Testis (tissue), 3 donors: Measurements from ENCODE around the gene HPCAL4. TPM values are rescaled to one million over a fixed set of nuclear protein-coding genes. Genes with fewer than 3 reads are reported as not detected.
A peak's percentile ranks its signal among the peaks of the same experiment; 100 is the strongest.

ENCODE experiments used
- DNase-seq: peaks from one replicate; pipeline ENCODE4 v3.0.0-alpha.2; 2019
- H3K27ac ChIP-seq, 2 donors: fragments of 200-600 bp; sonication (generic); one replicate each; pipeline ENCODE4 v1.5.1; 2019
- H3K27me3 ChIP-seq: fragments of 200-600 bp; sonication (generic); one replicate; pipeline ENCODE4 v1.5.1; 2019
- H3K36me3 ChIP-seq: fragments of 200-600 bp; sonication (generic); one replicate; pipeline ENCODE4 v1.5.1; 2017; ENCODE audit warnings: low read depth; ENCODE audit errors: missing control alignments
- H3K4me1 ChIP-seq: fragments of 200-600 bp; sonication (generic); one replicate; pipeline ENCODE4 v1.5.1; 2019
- H3K4me3 ChIP-seq, 2 donors: fragments of 200-600 bp; sonication (generic); one replicate each; pipeline ENCODE4 v1.5.1; 2017 to 2019
- H3K9me3 ChIP-seq: fragments of 200-600 bp; sonication (generic); one replicate; pipeline ENCODE4 v1.5.1; 2017
- POLR2A ChIP-seq: fragments of 450-650 bp; IDR thresholded peaks from one replicate; pipeline ENCODE4 v1.6.1; 2017; ENCODE audit warnings: antibody characterized with exemption, mild to moderate bottlenecking, moderate library complexity
- WGBS, 2 donors: methylation state at CpG; one replicate each; pipeline ENCODE4 v1.1.5; 2018; 5-methylcytosine and 5-hydroxymethylcytosine counted together
- intact Hi-C: fragments of 100-400 bp; cut with DNase I; formaldehyde crosslinking; loops from one replicate; pipeline ENCODE4 v1.15.1; 2023; ENCODE audit warnings: low total_unique reads
- polyA plus RNA-seq: library from polyadenylated mRNA; stranded (reverse); fragments of 350-450 nt; fragmentation: Illumina TruSeq; extraction: RNeasy Lipid Tissue Mini Kit (QIAGEN cat#74804); gene quantifications from one replicate; pipeline ENCODE4 v1.2.3, GENCODE V29; 2014; ENCODE audit warnings: low read depth, low replicate concordance; ENCODE audit not compliant: insufficient read depth
- total RNA-seq, 2 donors: library from RNA; depleted of rRNA; stranded (reverse); fragments of >200 nt; gene quantifications; one replicate each; pipeline ENCODE4 v1.2.3, GENCODE V29; 2016
- TF ChIP-seq, protein P1 (sequence below), 3 experiments: fragments of 450-650 bp in 2 of 3; fragments of 200-600 bp in 1 of 3; sonication (generic) in 1 of 3; IDR thresholded peaks; one replicate each; pipeline ENCODE4 v1.5.1; 2016 to 2019; ENCODE audit warnings: antibody characterized with exemption in 3 of 3, mild to moderate bottlenecking in 2 of 3, moderate library complexity in 1 of 3

Gene HPCAL4
- total and polyA plus RNA-seq, 3 donors from 2014 or later, result 6.9 to 24.5 (median 17.3) TPM

DNA sequence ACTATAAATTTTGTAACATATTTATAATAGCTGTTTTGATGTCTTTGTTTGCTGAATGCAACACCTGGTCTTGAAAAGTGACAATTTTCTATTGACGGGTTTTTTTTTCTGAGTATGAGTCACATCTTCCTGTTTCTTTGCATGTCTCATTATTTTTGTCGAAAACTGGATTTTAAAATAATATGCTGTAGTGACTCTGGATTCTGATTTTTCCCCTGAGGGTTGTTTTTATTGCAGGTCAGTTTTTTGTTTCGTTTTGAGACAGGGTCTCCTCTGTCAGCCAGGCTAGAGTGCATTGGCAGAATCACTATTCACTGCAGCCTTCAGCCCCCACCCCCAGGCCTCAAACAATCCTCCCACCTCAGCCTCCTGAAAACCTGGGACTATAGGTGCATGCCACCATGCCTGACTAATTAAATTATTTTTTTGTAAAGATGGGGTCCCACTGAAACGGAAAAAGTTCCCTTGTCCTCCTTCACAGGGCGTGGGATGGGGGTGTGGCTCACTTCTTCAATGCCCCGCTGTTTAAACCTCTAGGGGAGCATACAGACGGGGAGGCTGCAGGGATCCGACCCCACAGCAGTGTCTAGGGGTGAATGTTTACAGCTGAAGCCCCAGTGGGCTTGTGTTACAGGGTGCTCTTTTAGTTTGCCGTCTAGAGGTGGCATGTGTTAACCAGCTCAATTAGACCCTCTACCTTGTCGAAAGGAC, 36.1 kb upstream of the HPCAL4 start:
- no peak for TF ChIP-seq POLR2A
- TF ChIP-seq, protein P1, sequence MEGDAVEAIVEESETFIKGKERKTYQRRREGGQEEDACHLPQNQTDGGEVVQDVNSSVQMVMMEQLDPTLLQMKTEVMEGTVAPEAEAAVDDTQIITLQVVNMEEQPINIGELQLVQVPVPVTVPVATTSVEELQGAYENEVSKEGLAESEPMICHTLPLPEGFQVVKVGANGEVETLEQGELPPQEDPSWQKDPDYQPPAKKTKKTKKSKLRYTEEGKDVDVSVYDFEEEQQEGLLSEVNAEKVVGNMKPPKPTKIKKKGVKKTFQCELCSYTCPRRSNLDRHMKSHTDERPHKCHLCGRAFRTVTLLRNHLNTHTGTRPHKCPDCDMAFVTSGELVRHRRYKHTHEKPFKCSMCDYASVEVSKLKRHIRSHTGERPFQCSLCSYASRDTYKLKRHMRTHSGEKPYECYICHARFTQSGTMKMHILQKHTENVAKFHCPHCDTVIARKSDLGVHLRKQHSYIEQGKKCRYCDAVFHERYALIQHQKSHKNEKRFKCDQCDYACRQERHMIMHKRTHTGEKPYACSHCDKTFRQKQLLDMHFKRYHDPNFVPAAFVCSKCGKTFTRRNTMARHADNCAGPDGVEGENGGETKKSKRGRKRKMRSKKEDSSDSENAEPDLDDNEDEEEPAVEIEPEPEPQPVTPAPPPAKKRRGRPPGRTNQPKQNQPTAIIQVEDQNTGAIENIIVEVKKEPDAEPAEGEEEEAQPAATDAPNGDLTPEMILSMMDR (IDR thresholded peaks at IDR 0.05), result no peak
- H3K4me1 ChIP-seq, result no peaks in the 10 kb centered on the region
- DNase-seq, result no peak
- H3K9me3 ChIP-seq, result no peaks in the 10 kb centered on the region
- intact Hi-C loops, result no loop called here
- H3K27me3 ChIP-seq, result no peaks in the 10 kb centered on the region
- no peaks in the 10 kb centered on the region for H3K36me3 ChIP-seq
- WGBS, 2 donors, result 29 to 65% methylated on average over 9 to 10 of the region's 10 CpGs
- no peak overlapping the region for H3K27ac ChIP-seq
- H3K4me3 ChIP-seq, result peak overlapping the region; percentile 12 to 40

DNA sequence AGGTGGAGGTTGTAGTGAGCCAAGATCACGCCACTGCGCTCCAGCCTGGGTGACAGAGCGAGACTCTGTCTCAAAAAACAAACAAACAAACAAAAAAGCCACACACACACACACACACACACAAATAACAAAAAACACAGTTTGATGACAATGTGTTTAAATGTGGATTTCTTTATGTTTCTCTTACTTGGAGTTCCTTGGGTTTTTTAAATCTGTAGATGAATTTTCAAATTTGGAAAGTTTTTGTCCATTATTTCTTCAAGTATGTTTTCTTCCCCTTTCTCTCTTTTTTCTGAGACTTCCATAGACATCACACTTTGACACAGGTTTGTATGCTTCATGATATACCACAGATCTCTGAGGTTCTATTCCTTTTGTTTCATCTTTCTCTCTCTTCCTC, 35.4 kb upstream of the HPCAL4 start:
- DNase-seq, result no peak
- H3K27ac ChIP-seq, result no peak overlapping the region
- H3K27me3 ChIP-seq, result no peaks in the 10 kb centered on the region
- H3K4me3 ChIP-seq, result no peak overlapping the region
- WGBS, 2 donors, result 95% methylated on average over 3 of the region's 3 CpGs
- H3K36me3 ChIP-seq, result no peaks in the 10 kb centered on the region
- H3K9me3 ChIP-seq, result no peaks in the 10 kb centered on the region
- no peak for TF ChIP-seq POLR2A
- TF ChIP-seq, protein P1 (IDR thresholded peaks at IDR 0.05), result no peak
- intact Hi-C loops, result no loop called here
- no peaks in the 10 kb centered on the region for H3K4me1 ChIP-seq

DNA sequence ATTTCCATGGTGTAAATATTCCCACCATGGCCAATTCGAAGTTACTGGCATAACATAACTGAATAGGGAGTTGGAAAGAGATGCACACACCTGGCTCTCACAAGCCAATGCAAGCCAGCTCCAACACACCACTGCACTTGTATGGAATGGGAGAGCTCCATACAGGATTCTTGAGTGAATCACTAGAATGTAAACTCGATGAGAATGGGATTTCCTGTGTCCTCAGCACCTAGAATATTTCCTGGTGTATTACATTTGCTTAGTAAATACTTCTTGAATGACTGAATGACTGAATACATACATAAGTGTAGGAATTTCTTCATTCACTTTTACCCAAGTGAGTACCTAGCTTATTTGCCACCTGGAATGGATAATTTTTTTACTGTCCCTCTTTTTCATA, 31.3 kb upstream of the HPCAL4 start:
- TF ChIP-seq POLR2A, result no peak
- TF ChIP-seq, protein P1 (IDR thresholded peaks at IDR 0.05), result no peak
- Histone ChIP-seq H3K4me3 (no peak overlapping the region), H3K27ac (no peak overlapping the region), H3K9me3 (no peaks in the 10 kb centered on the region), H3K36me3 (no peaks in the 10 kb centered on the region), H3K4me1 (no peaks in the 10 kb centered on the region), H3K27me3 (no peaks in the 10 kb centered on the region)
- no peak for DNase-seq
- 39 to 56% methylated on average over 2 of the region's 2 CpGs for WGBS, 2 donors
- intact Hi-C loops, result no loop called here

DNA sequence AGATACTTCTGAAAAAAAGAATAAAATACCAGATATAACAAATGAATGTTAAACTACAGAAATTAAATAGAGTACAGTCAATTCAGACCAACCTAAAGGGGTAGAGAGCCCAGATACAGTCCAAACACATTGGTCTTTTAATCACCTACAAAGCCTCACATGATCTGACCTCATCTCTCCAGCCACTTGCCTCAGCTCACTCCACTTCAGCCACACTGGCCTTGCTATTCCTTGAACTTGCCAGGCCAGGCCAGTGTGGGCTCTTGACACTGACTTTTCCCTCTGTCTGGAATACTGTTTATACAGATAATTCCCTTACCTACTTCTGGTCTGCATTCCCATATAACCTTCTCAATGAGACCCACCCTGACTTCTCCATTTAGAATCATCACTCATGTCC, 30.4 kb upstream of the HPCAL4 start:
- no peak overlapping the region for H3K4me3 ChIP-seq
- DNase-seq, result no peak
- no peaks in the 10 kb centered on the region for H3K36me3 ChIP-seq
- H3K27me3 ChIP-seq, result no peaks in the 10 kb centered on the region
- intact Hi-C loops, result no loop called here
- H3K4me1 ChIP-seq, result no peaks in the 10 kb centered on the region
- no peak for TF ChIP-seq POLR2A
- TF ChIP-seq, protein P1 (IDR thresholded peaks at IDR 0.05), result no peak
- H3K9me3 ChIP-seq, result no peaks in the 10 kb centered on the region
- H3K27ac ChIP-seq, result no peak overlapping the region
